ENCODE results near the gene PSENEN. TPM values are rescaled to one million over a fixed set of nuclear protein-coding genes. Genes with fewer than 3 reads are reported as not detected.

The PSENEN gene
- total and polyA plus RNA-seq, 9 of the 15 experiments (the other 6 are each of a cell fraction or from before 2014, with no cell fraction given): 34.5 to 299 (median 61.1) TPM

GRCh38 chr19:35780717-35781116 lies 35.3 kb downstream of the PSENEN start:
- no peaks in the 10 kb centered on the region for H4K20me1 ChIP-seq (replicated peaks; ENCODE audit: control insufficient read depth, insufficient read depth, low read length)
- ChIA-PET POLR2A (no interaction called here), CTCF (ENCODE audit: low intra/inter-chr PET ratio) (no interaction called here)
- H3K4me3 ChIP-seq: no peak overlapping the region
- no peaks in the 10 kb centered on the region for H3K27me3 ChIP-seq (ENCODE audit: control insufficient read depth in 2 of 2, insufficient read depth in 2 of 2, low read length in 2 of 2)
- peaks cover 5 to 37% of the 10 kb centered on the region in 2 experiments; a peak in 4 of 5 replicates for H3K4me1 ChIP-seq (replicated peaks in 1 of 2; ENCODE audit: control insufficient read depth in 2 of 2, insufficient read depth in 2 of 2, low read length in 2 of 2)
- no peak for ATAC-seq
- no peak for FAIRE-seq
- peaks cover 5% of the 10 kb centered on the region; the same call in 1 of the 3 replicates for H3K79me2 ChIP-seq (ENCODE audit: control insufficient read depth, insufficient read depth, low read length)
- BruUV-seq (replicated peaks): no TSS peak
- H3K4me2 ChIP-seq (ENCODE audit: insufficient read depth, low read length): no peak overlapping the region
- no peak overlapping the region for H2AFZ ChIP-seq (ENCODE audit: low read depth, low read length)
- H3K9me3 ChIP-seq (replicated peaks; ENCODE audit: control insufficient read depth, insufficient read depth, low read depth, low read length): no peaks in the 10 kb centered on the region
- no peaks in the 10 kb centered on the region for H3K9me1 ChIP-seq (ENCODE audit: control insufficient read depth, insufficient read depth, low read length)
- H3K36me3 ChIP-seq (ENCODE audit: control insufficient read depth, insufficient read depth, low read length): peaks cover 24% of the 10 kb centered on the region; the same call in 2 of the 3 replicates
- no peak overlapping the region for H3K27ac ChIP-seq (ENCODE audit: extremely low read depth, low read depth, low read length)
- in situ Hi-C loops (cut with MboI): no loop called here
- peak overlapping the region in 1 of 2 experiments; percentile 26; a peak in 1 of 4 replicates for H3K9ac ChIP-seq (ENCODE audit: insufficient read depth in 1 of 2, low read depth in 2 of 2, low read length in 2 of 2)
- intact Hi-C loops (cut with micrococcal nuclease): no loop called here
- DNase-seq (ENCODE audit: extremely low read depth in 1 of 4, low spot score in 3 of 4): no peak
- 94% methylated on average over 5 of the region's 20 CpGs for WGBS (ENCODE audit: insufficient coverage, low coverage, missing lambda C conversion rate)
- TF ChIP-seq GATAD2A (IDR thresholded peaks at IDR 0.05): no peak
- TF ChIP-seq ZNF174 (CRISPR knock-in tag; IDR thresholded peaks at IDR 0.05): no peak
- TF ChIP-seq MYBL2 (IDR thresholded peaks at IDR 0.05; ENCODE audit: low read depth): no peak
- TF ChIP-seq MYBL2 (CRISPR knock-in tag; IDR thresholded peaks at IDR 0.05; ENCODE audit: borderline replicate concordance): no peak
- no peak for TF ChIP-seq OTX1 (CRISPR knock-in tag; IDR thresholded peaks at IDR 0.05)
- TF ChIP-seq ZNF23 (CRISPR knock-in tag; IDR thresholded peaks at IDR 0.05): no peak
- TF ChIP-seq, protein P1, sequence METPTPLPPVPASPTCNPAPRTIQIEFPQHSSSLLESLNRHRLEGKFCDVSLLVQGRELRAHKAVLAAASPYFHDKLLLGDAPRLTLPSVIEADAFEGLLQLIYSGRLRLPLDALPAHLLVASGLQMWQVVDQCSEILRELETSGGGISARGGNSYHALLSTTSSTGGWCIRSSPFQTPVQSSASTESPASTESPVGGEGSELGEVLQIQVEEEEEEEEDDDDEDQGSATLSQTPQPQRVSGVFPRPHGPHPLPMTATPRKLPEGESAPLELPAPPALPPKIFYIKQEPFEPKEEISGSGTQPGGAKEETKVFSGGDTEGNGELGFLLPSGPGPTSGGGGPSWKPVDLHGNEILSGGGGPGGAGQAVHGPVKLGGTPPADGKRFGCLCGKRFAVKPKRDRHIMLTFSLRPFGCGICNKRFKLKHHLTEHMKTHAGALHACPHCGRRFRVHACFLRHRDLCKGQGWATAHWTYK (CRISPR knock-in tag; IDR thresholded peaks at IDR 0.05): no peak
- TF ChIP-seq, protein P2, sequence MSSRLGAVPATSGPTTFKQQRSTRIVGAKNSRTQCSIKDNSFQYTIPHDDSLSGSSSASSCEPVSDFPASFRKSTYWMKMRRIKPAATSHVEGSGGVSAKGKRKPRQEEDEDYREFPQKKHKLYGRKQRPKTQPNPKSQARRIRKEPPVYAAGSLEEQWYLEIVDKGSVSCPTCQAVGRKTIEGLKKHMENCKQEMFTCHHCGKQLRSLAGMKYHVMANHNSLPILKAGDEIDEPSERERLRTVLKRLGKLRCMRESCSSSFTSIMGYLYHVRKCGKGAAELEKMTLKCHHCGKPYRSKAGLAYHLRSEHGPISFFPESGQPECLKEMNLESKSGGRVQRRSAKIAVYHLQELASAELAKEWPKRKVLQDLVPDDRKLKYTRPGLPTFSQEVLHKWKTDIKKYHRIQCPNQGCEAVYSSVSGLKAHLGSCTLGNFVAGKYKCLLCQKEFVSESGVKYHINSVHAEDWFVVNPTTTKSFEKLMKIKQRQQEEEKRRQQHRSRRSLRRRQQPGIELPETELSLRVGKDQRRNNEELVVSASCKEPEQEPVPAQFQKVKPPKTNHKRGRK (tag; IDR thresholded peaks at IDR 0.05): no peak
- TF ChIP-seq TEAD1 (CRISPR knock-in tag; IDR thresholded peaks at IDR 0.05): no peak
- no peak for TF ChIP-seq SMAD4 (CRISPR knock-in tag; conservative IDR thresholded peaks at IDR 0.05)
- TF ChIP-seq, protein P3, sequence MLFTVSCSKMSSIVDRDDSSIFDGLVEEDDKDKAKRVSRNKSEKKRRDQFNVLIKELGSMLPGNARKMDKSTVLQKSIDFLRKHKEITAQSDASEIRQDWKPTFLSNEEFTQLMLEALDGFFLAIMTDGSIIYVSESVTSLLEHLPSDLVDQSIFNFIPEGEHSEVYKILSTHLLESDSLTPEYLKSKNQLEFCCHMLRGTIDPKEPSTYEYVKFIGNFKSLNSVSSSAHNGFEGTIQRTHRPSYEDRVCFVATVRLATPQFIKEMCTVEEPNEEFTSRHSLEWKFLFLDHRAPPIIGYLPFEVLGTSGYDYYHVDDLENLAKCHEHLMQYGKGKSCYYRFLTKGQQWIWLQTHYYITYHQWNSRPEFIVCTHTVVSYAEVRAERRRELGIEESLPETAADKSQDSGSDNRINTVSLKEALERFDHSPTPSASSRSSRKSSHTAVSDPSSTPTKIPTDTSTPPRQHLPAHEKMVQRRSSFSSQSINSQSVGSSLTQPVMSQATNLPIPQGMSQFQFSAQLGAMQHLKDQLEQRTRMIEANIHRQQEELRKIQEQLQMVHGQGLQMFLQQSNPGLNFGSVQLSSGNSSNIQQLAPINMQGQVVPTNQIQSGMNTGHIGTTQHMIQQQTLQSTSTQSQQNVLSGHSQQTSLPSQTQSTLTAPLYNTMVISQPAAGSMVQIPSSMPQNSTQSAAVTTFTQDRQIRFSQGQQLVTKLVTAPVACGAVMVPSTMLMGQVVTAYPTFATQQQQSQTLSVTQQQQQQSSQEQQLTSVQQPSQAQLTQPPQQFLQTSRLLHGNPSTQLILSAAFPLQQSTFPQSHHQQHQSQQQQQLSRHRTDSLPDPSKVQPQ (CRISPR knock-in tag; IDR thresholded peaks at IDR 0.05; ENCODE audit: borderline replicate concordance): no peak
- TF ChIP-seq CSDE1 (IDR thresholded peaks at IDR 0.05): no peak
- TF ChIP-seq AFF1 (IDR thresholded peaks at IDR 0.05; ENCODE audit: low read depth in 1 of 2, partially characterized antibody in 2 of 2): no peak
- no peak for TF ChIP-seq SMARCB1 (IDR thresholded peaks at IDR 0.05; ENCODE audit: insufficient read length, low read depth)
